ENCODE data around the gene RPL37A. TPM values are rescaled to one million over a fixed set of nuclear protein-coding genes. Genes with fewer than 3 reads are reported as not detected.

RPL37A gene
- total and polyA plus RNA-seq, 9 of the 15 experiments (the other 6 are each of a cell fraction or from before 2014, with no cell fraction given) = 1,938 to 3,349 (median 2,436) TPM

DNA sequence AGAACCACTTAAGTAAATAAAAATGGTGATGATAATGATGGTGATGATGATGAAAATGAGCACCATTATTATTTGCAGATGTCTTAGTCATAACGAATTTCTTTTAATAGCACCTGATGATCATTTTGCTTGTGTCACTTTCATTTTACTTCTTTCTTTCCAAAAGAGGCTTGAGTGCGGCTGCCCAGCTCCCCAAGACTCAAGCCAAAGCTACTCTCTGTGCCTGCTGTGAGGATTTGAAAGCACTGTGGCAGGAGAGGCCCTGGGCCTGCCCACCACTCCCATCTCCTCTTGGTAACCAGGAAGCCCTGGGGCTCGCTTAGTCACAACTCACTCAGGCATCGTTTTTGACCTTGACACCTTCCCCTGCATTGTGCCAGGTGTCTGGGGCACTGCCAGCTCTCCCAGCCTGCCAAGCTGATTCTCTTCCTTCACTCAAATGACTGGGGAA, 41.2 kb downstream of the RPL37A start (continued):
- TF ChIP-seq, protein P1, sequence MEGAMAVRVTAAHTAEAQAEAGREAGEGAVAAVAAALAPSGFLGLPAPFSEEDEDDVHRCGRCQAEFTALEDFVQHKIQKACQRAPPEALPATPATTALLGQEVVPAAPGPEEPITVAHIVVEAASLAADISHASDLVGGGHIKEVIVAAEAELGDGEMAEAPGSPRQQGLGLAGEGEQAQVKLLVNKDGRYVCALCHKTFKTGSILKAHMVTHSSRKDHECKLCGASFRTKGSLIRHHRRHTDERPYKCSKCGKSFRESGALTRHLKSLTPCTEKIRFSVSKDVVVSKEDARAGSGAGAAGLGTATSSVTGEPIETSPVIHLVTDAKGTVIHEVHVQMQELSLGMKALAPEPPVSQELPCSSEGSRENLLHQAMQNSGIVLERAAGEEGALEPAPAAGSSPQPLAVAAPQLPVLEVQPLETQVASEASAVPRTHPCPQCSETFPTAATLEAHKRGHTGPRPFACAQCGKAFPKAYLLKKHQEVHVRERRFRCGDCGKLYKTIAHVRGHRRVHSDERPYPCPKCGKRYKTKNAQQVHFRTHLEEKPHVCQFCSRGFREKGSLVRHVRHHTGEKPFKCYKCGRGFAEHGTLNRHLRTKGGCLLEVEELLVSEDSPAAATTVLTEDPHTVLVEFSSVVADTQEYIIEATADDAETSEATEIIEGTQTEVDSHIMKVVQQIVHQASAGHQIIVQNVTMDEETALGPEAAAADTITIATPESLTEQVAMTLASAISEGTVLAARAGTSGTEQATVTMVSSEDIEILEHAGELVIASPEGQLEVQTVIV (CRISPR knock-in tag; IDR thresholded peaks at IDR 0.05; ENCODE audit: borderline replicate concordance) = no peak
- TF ChIP-seq, protein P2, sequence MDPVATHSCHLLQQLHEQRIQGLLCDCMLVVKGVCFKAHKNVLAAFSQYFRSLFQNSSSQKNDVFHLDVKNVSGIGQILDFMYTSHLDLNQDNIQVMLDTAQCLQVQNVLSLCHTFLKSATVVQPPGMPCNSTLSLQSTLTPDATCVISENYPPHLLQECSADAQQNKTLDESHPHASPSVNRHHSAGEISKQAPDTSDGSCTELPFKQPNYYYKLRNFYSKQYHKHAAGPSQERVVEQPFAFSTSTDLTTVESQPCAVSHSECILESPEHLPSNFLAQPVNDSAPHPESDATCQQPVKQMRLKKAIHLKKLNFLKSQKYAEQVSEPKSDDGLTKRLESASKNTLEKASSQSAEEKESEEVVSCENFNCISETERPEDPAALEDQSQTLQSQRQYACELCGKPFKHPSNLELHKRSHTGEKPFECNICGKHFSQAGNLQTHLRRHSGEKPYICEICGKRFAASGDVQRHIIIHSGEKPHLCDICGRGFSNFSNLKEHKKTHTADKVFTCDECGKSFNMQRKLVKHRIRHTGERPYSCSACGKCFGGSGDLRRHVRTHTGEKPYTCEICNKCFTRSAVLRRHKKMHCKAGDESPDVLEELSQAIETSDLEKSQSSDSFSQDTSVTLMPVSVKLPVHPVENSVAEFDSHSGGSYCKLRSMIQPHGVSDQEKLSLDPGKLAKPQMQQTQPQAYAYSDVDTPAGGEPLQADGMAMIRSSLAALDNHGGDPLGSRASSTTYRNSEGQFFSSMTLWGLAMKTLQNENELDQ (CRISPR knock-in tag; IDR thresholded peaks at IDR 0.05; ENCODE audit: borderline replicate concordance) = no peak

DNA sequence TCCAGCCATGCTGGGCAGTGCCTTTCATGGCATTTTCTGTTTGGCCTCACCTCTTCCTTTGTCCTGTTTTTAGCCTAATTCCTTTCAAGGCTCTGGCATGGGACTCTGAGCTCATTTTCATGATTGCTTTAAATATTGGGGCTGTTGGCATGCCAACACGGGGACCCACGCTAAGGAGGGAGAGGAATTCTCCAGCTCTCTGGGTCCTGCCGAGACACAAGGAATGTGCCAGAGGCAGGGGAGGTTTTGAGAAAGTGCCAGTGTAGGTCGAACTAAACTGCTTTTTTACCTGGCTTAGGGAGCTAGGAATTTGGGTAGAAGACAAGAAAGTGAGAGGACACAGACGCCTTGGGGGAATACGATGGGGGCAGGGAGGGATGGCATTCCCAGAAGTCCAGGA, 42.3 kb downstream of the RPL37A start:
- WGBS (ENCODE audit: insufficient coverage, low coverage, missing lambda C conversion rate) = 0% methylated on average over 6 of the region's 6 CpGs
- no peak overlapping the region for H3K9ac ChIP-seq (ENCODE audit: insufficient read depth in 1 of 2, low read depth in 2 of 2, low read length in 2 of 2)
- H3K27ac ChIP-seq (ENCODE audit: extremely low read depth, low read depth, low read length) = no peak overlapping the region
- ChIA-PET CTCF (ENCODE audit: low intra/inter-chr PET ratio) (no interaction called here), POLR2A (interaction anchor here (0.6 kb wide), 1 partner anchor 480 kb away, joined by 5 read pairs; no protein-coding TSS in a partner anchor)
- H3K4me1 ChIP-seq (replicated peaks in 1 of 2; ENCODE audit: control insufficient read depth in 2 of 2, insufficient read depth in 2 of 2, low read length in 2 of 2) = no peaks in the 10 kb centered on the region; a peak in 2 of 5 replicates
- H4K20me1 ChIP-seq (replicated peaks; ENCODE audit: control insufficient read depth, insufficient read depth, low read length) = no peaks in the 10 kb centered on the region
- no peak for ATAC-seq
- H3K27me3 ChIP-seq (ENCODE audit: control insufficient read depth in 2 of 2, insufficient read depth in 2 of 2, low read length in 2 of 2) = peaks cover 0 to 34% of the 10 kb centered on the region in 2 experiments; a peak in 2 of 5 replicates
- no TSS peak for BruUV-seq (replicated peaks)
- H3K4me2 ChIP-seq (ENCODE audit: insufficient read depth, low read length) = no peak overlapping the region
- no peak overlapping the region for H3K4me3 ChIP-seq
- FAIRE-seq = no peak
- no peaks in the 10 kb centered on the region for H3K9me1 ChIP-seq (ENCODE audit: control insufficient read depth, insufficient read depth, low read length)
- no peaks in the 10 kb centered on the region for H3K79me2 ChIP-seq (ENCODE audit: control insufficient read depth, insufficient read depth, low read length)
- H2AFZ ChIP-seq (ENCODE audit: low read depth, low read length) = no peak overlapping the region
- no peaks in the 10 kb centered on the region for H3K36me3 ChIP-seq (ENCODE audit: control insufficient read depth, insufficient read depth, low read length)
- H3K9me3 ChIP-seq (replicated peaks; ENCODE audit: control insufficient read depth, insufficient read depth, low read depth, low read length) = no peaks in the 10 kb centered on the region
- in situ Hi-C loops (cut with MboI) = loop anchor here (25.0 kb wide), 1 partner anchor 971 kb away; no protein-coding TSS in a partner anchor
- DNase-seq (ENCODE audit: extremely low read depth in 1 of 4, low spot score in 3 of 4) = no peak
- intact Hi-C loops (cut with micrococcal nuclease) = no loop called here
- TF ChIP-seq HDAC2 (IDR thresholded peaks at IDR 0.05) (no peak), MCM7 (IDR thresholded peaks at IDR 0.05) (no peak), TRIM24 (IDR thresholded peaks at IDR 0.05) (no peak), ZNF197 (CRISPR knock-in tag; IDR thresholded peaks at IDR 0.05; ENCODE audit: low read depth) (no peak)
- TF ChIP-seq, protein P3, sequence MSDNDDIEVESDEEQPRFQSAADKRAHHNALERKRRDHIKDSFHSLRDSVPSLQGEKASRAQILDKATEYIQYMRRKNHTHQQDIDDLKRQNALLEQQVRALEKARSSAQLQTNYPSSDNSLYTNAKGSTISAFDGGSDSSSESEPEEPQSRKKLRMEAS (CRISPR knock-in tag; IDR thresholded peaks at IDR 0.05) = no peak
- TF ChIP-seq, protein P4, sequence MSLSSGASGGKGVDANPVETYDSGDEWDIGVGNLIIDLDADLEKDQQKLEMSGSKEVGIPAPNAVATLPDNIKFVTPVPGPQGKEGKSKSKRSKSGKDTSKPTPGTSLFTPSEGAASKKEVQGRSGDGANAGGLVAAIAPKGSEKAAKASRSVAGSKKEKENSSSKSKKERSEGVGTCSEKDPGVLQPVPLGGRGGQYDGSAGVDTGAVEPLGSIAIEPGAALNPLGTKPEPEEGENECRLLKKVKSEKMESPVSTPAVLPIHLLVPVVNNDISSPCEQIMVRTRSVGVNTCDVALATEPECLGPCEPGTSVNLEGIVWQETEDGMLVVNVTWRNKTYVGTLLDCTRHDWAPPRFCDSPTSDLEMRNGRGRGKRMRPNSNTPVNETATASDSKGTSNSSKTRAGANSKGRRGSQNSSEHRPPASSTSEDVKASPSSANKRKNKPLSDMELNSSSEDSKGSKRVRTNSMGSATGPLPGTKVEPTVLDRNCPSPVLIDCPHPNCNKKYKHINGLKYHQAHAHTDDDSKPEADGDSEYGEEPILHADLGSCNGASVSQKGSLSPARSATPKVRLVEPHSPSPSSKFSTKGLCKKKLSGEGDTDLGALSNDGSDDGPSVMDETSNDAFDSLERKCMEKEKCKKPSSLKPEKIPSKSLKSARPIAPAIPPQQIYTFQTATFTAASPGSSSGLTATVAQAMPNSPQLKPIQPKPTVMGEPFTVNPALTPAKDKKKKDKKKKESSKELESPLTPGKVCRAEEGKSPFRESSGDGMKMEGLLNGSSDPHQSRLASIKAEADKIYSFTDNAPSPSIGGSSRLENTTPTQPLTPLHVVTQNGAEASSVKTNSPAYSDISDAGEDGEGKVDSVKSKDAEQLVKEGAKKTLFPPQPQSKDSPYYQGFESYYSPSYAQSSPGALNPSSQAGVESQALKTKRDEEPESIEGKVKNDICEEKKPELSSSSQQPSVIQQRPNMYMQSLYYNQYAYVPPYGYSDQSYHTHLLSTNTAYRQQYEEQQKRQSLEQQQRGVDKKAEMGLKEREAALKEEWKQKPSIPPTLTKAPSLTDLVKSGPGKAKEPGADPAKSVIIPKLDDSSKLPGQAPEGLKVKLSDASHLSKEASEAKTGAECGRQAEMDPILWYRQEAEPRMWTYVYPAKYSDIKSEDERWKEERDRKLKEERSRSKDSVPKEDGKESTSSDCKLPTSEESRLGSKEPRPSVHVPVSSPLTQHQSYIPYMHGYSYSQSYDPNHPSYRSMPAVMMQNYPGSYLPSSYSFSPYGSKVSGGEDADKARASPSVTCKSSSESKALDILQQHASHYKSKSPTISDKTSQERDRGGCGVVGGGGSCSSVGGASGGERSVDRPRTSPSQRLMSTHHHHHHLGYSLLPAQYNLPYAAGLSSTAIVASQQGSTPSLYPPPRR (CRISPR knock-in tag; IDR thresholded peaks at IDR 0.05; ENCODE audit: borderline replicate concordance) = no peak
